ENCODE results near the gene MYLK2.

The MYLK2 gene

GRCh38 chr20:31858760-31859083 lies 39.6 kb downstream of the MYLK2 start:
- DNase-seq = no peak

GRCh38 chr20:31859266-31859997 lies 40.3 kb downstream of the MYLK2 start:
- DNase-seq = no peak

- no peak for DNase-seq
Measured at GRCh38 chr20:31859998-31860380, 40.8 kb downstream of the MYLK2 start.

GRCh38 chr20:31860390-31861134 lies 41.4 kb downstream of the MYLK2 start:
- no peak for DNase-seq

GRCh38 chr20:31861135-31861384 lies 41.9 kb downstream of the MYLK2 start:
- no peak for DNase-seq

- DNase-seq = peak; percentile 52
Measured at GRCh38 chr20:31861385-31862156, 42.4 kb downstream of the MYLK2 start.

- no peak for DNase-seq
Measured at GRCh38 chr20:31862157-31862470, 43.0 kb downstream of the MYLK2 start.

GRCh38 chr20:31862506-31862905 lies 43.4 kb downstream of the MYLK2 start:
- no peak for DNase-seq

GRCh38 chr20:31863296-31864085 lies 44.3 kb downstream of the MYLK2 start:
- no peak for DNase-seq

- DNase-seq = no peak
Measured at GRCh38 chr20:31864521-31865400, 45.6 kb downstream of the MYLK2 start.

- DNase-seq = no peak
Measured at GRCh38 chr20:31866221-31866620, 47.1 kb downstream of the MYLK2 start.

- DNase-seq = no peak
Measured at GRCh38 chr20:31868853-31869672, 49.9 kb downstream of the MYLK2 start.

- no peak for DNase-seq
Measured at GRCh38 chr20:31869673-31869941, 50.5 kb downstream of the MYLK2 start.

GRCh38 chr20:31869942-31870725 lies 51.0 kb downstream of the MYLK2 start, which contains the start of the genes DUSP15 and TTLL9:
TSS of gene DUSP15 (minus strand) at chr20:31870527. CDS start at chr20:31870337, 190 bp downstream.
TSS of gene TTLL9 (plus strand) at chr20:31870634. CDS start at chr20:31871127, 493 bp downstream.
- DNase-seq = no peak

GRCh38 chr20:31870726-31871617 lies 51.8 kb downstream of the MYLK2 start:
- no peak for DNase-seq

GRCh38 chr20:31871618-31871954 lies 52.4 kb downstream of the MYLK2 start:
- no peak for DNase-seq

- DNase-seq = no peak
Measured at GRCh38 chr20:31872406-31872805, 53.2 kb downstream of the MYLK2 start.

GRCh38 chr20:31875671-31876070 lies 56.5 kb downstream of the MYLK2 start:
- no peak for DNase-seq

GRCh38 chr20:31877684-31878083 lies 58.5 kb downstream of the MYLK2 start:
- no peak for DNase-seq

Measured in fibroblast of skin of right quadriceps (primary cell).